ENCODE measurements around the gene NUAK2. TPM values are rescaled to one million over a fixed set of nuclear protein-coding genes. Genes with fewer than 3 reads are reported as not detected.
A peak's percentile ranks its signal among the peaks of the same experiment; 100 is the strongest.
"Not testable (repeated sequence)": the region's sequence is repeated elsewhere in the genome, so short reads cannot be mapped to it uniquely, and the experiment has no call there.

Gene NUAK2
- total and polyA plus RNA-seq, 2 of the 4 experiments (the other 2 are of a cell fraction) = 7.2 to 17.6 TPM

- TF ChIP-seq, protein P1, sequence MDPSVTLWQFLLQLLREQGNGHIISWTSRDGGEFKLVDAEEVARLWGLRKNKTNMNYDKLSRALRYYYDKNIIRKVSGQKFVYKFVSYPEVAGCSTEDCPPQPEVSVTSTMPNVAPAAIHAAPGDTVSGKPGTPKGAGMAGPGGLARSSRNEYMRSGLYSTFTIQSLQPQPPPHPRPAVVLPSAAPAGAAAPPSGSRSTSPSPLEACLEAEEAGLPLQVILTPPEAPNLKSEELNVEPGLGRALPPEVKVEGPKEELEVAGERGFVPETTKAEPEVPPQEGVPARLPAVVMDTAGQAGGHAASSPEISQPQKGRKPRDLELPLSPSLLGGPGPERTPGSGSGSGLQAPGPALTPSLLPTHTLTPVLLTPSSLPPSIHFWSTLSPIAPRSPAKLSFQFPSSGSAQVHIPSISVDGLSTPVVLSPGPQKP (IDR thresholded peaks at IDR 0.05; ENCODE audit: borderline replicate concordance, low read depth, low read length) = no peak
- 0 out of 2 replicates have a peak, but pooled peaks have one; percentile 62 for TF ChIP-seq POLR2A (IDR thresholded peaks at IDR 0.05; ENCODE audit: low read depth, low read length)
- TF ChIP-seq CHD1 (IDR thresholded peaks at IDR 0.05; ENCODE audit: low read depth, low read length) = no peak
Measured at GRCh38 chr1:205298191-205298994, 23.2 kb downstream of the NUAK2 start (continued).

DNA sequence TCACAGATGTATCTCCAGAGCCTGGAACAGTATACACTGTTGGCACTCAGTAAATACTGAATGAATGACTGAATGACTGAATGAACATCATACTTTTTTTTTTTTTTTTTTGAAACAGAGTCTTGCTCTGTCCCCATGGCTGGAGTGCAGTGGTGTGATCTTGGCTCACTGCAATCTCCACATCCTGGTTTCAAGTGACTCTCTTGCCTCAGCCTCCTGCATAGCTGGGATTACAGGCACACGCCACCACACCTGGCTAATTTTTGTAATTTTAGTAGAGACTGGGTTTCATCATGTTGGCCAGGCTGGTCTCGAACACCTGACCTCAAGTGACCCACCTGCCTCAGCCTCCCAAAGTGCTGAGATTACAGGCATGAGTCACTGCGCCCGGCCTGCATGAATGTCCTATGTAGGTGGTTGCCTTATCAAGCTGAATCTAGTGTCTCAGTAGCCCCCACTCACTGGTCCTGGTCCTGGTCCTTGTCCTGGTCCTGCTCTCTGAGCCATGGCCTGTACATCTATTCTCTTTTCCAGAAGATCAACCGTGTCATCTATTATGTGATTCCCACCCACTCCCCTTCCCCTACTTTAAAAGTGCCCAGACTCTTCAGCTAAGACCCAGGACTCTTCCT is 23.9 kb downstream of the NUAK2 start:
- H2BK5ac ChIP-seq (ENCODE audit: low read depth, low read length, poor library complexity, severe bottlenecking) = peak overlapping the region; percentile 97
- H2BK120ac ChIP-seq (ENCODE audit: low read depth, low read length) = peak overlapping the region; percentile 100
- H3K9ac ChIP-seq (ENCODE audit: low read depth, low read length) = peak overlapping the region; percentile 74
- CTCF ChIA-PET = interaction anchor here (1.1 to 2.5 kb wide), 2 partner anchors 13 to 24 kb away, joined by 3 to 11 read pairs; no protein-coding TSS in a partner anchor
- in situ Hi-C loops (cut with MboI; ENCODE audit: low sequenced_read_pairs); intact Hi-C loops (cut with micrococcal nuclease); BruUV-seq (replicated peaks); ATAC-seq (ENCODE audit: low read depth); dilution Hi-C loops (cut with HindIII; ENCODE audit: low sequenced_read_pairs, unreplicated experiment); DNase-seq; H4K20me1 ChIP-seq (ENCODE audit: insufficient read depth, low read length); H3K4me3 ChIP-seq (ENCODE audit: insufficient read depth, low read depth, low read length); H3K4me2 ChIP-seq (ENCODE audit: low read depth, low read length); H3K9me3 ChIP-seq (ENCODE audit: control insufficient read depth, insufficient read depth, low read length); H3K36me3 ChIP-seq (ENCODE audit: control insufficient read depth, insufficient read depth, low read length); H3K27me3 ChIP-seq (ENCODE audit: control insufficient read depth, insufficient read depth, low read length): not testable (repeated sequence)
- peak overlapping the region; percentile 100 for H3K4ac ChIP-seq (ENCODE audit: low read depth, low read length)
- peak overlapping the region; percentile 98 for H2AK5ac ChIP-seq (ENCODE audit: low read depth, low read length)
- peak overlapping the region; percentile 99 for H3K23ac ChIP-seq (ENCODE audit: low read depth, low read length)
- peak overlapping the region; percentile 93 for H3K27ac ChIP-seq (ENCODE audit: insufficient read depth, low read length)
- H2BK15ac ChIP-seq (ENCODE audit: low read depth, low read length) = peak overlapping the region; percentile 92
- H3K56ac ChIP-seq (ENCODE audit: extremely low read depth, insufficient read depth, low read length) = peak overlapping the region; percentile 97
- 86% methylated on average over 1 of the region's 5 CpGs; no CpG with 5 or more reads in 1 of the 2 experiments for WGBS, 2 experiments (ENCODE audit: extremely low coverage in 2 of 2, insufficient read length in 1 of 2)
- peak overlapping the region; percentile 97 for H3K18ac ChIP-seq (ENCODE audit: low read depth, low read length)
- H2BK20ac ChIP-seq (ENCODE audit: low read depth, low read length) = peak overlapping the region; percentile 99
- peak overlapping the region; percentile 51 for H2AFZ ChIP-seq (replicated peaks; ENCODE audit: low read length, poor library complexity)
- H3K4me1 ChIP-seq (ENCODE audit: control insufficient read depth, insufficient read depth, low read length) = peaks cover 45% of the 10 kb centered on the region
- H3K9me1 ChIP-seq (ENCODE audit: insufficient read depth, low read length) = peaks cover 29% of the 10 kb centered on the region
- peak overlapping the region; percentile 92 for H2AK9ac ChIP-seq (replicated peaks; ENCODE audit: low read depth, low read length, poor library complexity)
- POLR2A ChIA-PET (ENCODE audit: unreplicated experiment) = interaction anchor here (0.6 to 0.8 kb wide), 2 partner anchors 12 to 16 kb away, joined by 3 read pairs; no protein-coding TSS in a partner anchor
- H4K91ac ChIP-seq (ENCODE audit: insufficient read depth, low read depth, low read length) = peak overlapping the region; percentile 100
- peak overlapping the region; percentile 96 for H4K5ac ChIP-seq (ENCODE audit: low read depth, low read length)
- peak overlapping the region; percentile 97 to 99 for H4K8ac ChIP-seq (ENCODE audit: low read depth in 2 of 2, low read length in 2 of 2)
- peak overlapping the region; percentile 99 for H3K14ac ChIP-seq (replicated peaks; ENCODE audit: low read depth, low read length)
- peaks cover 21 to 66% of the 10 kb centered on the region in 2 experiments for H3K79me1 ChIP-seq (ENCODE audit: low read depth in 1 of 2, low read length in 2 of 2)
